HG03097 (cell line): Measurements from ENCODE around the gene NAPA.

ENCODE experiments used
- ATAC-seq: cut with Tn5 transposase; IDR thresholded peaks from one replicate; pipeline ENCODE4 v1.9.1; 2021; ENCODE audit not compliant: unreplicated experiment, low FRiP score

NAPA gene

DNA sequence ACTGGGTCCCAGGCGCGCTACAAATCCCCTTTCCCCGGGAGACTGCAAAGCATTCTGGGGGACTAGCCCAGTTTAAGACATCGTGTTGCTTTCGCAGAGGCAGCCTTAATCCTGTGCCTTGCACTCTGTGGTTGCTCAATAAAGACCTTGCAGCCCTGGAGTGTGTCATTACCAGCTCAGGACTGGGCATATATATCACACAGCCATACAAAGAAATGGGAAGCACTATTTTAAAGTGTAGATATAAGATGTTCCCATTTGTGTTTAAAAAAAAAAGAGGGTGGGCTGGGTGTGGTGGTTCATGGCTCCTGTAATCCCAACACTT, 11.1 kb downstream of the NAPA start:
- no peak for ATAC-seq

DNA sequence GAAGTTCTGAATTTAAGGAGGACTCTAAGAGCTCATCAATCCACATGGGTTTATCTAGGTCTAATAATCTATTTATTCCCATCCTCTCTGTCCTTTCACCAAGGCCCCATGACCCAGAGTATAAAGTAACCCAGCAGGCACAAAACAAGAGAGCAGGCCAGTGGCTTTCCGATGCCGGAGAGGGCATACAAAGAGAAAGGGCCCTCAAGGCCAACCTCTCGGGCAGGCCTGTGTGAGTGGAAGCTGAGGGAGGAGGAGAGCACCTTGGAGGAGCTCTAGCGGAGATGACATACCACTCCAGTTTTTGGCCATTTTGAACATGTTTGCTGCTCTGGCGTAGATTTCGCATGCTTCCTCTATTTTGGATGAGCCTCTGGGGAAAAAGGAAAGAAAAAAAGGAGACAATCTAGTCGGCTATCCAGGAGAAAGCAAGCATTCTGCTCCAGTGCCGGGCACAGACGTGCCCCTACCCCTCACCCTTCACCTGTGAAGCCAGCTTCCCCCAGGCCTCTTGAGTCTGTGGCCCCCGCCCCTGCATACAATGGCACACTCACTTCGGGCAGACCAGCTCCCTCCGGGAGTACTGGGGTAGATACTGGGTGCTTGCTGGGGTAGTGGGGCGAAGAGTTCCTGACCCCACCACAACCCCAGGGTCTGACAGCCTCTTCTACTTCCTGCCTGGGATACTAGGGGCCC, 11.6 kb downstream of the NAPA start:
- ATAC-seq: no peak

GRCh38 chr19:47499863-47500830, 14.7 kb downstream of the NAPA start:
- ATAC-seq: no peak

GRCh38 chr19:47499371-47499770, 15.5 kb downstream of the NAPA start:
- ATAC-seq: no peak

DNA sequence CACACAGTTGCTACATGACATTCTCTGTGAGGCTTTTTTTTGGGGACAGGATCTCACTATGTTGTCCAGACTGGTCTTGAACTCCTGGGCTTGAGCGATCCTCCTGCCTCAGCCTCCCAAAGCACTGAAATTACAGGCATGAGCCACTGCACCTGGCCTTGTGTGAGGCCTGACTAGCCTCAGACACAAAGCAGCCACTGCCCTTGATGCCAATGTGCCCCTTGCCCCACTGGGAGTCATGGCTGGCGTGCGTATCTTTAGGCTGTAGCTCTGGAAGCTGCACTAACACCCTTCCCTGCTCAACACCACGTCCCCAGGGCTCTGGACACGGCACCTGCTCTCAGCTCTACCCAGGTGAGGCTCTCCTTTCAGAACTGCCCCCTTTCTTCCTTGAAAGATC, 16.3 kb downstream of the NAPA start:
- no peak for ATAC-seq

DNA sequence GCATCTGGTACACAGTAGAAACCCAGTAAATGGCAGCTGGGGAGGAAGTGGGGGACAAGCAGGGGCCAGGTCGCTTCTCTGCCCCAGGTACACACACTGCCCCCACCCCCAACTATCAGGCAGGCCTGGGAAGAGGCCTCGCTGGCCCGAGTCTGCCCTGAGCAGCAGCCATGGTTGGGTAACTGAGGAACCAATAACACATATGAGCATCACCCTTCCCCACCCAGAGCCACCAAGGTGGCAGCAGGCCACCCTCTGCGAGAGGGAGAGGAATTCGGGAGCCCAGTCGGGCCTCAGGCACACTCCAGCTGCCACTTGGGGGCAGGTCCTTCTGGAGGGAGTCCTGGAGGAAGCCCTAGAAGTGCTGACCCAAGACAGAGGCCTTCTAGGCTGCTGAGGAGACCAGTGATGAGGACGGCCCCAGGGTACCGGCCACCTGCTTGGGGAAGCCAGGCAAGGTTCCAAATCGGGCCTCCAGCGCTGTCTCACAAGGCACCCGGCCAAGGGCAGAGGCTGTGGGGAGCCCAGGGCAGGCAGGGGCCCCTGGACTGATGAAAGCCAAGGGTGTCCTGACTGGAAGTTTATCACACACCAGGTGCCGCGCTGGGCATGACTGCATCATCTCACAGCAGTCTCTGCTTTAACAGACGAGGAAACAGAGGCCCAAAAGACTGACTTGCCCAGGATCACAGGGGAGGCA, 16.9 kb downstream of the NAPA start:
- ATAC-seq: no peak

- ATAC-seq: no peak
These were observed 17.7 kb downstream of the NAPA start for GRCh38 chr19:47497050-47497766.

- ATAC-seq: no peak
These were observed 19.1 kb downstream of the NAPA start for GRCh38 chr19:47495478-47496372.

- ATAC-seq: no peak
These were observed 20.1 kb downstream of the NAPA start for GRCh38 chr19:47494729-47495128.

DNA sequence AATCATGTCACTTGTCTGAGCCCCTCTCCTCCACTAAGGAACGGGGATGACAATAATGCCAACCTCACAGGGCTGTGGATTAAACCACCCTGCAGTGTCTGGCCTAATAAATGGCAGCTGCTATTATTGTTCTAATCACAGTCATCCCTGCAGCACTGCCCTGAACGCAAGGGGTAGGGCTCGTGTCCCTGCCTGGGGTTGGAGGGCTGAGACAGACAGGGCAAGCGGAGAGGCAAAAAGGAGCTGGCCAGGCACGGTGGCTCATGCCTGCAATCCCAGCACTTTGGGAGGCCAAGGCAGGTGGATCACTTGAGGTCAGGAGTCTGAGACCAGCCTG, 20.7 kb downstream of the NAPA start:
- no peak for ATAC-seq

DNA sequence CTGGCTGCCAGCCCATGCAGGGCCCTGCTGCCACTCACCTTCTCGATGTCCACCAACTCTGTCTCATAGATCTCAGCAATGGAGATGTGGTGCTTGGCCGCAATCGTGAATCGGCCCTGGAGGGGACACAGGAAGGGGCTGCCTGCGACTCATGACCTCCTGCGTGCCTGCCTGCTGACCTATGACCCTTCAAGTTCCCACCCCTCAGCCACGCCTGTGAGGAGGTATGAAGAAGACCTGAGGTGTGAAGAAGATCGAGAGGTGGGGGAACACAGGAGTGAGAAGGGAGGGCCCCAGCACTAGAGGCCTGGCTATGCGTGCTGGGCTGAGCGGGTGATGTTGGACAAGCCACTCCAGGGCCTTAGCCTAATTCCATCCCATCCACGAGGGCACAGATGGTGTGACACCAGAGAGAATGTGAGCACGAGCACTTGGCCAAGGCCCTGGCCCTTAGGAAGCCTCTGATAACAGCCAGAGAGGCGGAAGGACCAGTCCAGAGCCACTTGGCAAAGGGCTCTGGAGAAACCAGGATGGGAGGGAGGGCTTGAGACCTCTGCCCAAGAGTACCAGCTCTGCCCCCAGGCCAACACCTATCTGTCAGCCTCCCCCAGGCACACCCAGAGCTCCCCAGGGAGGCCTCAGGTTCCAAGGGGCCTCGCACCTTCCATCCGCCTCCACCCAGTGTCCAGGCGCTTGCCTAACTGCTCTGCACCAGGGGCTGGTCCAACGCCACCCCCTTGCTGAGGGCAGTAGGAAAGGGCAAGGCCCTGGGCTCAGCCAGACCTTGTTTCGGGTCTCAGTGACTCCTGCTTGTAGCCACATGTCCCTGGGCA, 21.3 kb downstream of the NAPA start:
- no peak for ATAC-seq

DNA sequence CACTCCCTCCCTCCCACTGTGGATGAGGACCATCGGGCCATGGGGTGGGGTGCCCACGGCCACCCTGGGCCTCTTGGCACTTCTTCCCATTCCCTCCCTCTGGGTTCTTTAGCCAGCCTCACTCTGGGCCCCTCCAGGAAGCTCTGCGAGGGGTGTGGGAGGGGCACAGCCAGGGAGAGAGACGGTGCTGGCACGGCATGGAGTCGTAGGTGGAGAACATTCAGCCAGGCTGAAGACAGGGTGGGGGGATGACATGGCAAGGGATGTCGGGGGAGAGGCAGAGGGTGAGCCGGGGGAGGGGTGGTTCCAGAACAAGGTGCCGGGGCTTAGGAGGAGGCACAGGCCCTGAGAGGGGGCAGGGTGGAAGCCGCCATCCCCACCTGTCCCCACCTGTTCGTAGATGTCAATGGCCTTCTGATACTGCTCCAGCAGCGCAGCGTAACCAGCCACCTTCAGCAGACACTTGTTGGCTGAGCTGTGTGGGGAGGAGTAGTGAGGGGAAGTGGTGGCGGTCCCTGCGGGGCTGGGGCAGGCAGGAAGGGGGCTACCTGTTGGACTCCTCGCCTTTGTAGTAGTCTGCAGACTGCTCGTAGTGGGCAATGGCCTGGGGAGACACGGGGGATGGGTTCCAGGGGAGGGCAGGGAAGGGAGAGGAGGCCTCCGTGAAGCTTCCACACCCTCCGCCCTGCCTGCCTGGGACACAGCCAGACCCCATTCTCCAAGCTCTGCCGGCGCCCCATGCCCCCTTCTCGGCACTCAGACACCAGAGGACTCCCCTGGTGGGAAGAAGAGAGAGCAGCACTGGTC, 22.1 kb downstream of the NAPA start:
- no peak for ATAC-seq

GRCh38 chr19:47492137-47492533, 22.7 kb downstream of the NAPA start:
- ATAC-seq: no peak

- no peak for ATAC-seq
These were observed 23.3 kb downstream of the NAPA start for GRCh38 chr19:47491358-47492136.

GRCh38 chr19:47490847-47491246, 24.0 kb downstream of the NAPA start:
- no peak for ATAC-seq

DNA sequence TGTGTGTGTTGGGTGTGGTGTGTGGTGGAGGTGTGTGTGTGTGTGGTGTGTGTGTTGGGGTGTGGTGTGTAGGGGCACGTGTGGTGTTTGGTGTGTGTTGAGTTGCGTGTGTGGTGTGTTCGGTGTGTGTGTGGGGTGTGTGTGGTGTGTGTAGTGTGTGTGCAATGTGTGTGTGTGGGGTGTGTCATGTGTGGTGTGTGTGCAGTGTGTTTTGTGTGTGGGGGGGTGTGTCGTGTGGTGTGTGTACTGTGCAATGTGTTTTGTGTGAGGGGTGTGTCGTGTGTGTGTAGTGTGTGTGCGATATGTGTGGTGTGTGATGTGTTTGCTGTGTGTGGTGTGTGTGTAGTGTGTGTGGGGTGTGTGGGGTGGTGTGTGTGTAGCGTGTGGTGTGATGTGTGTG, 24.8 kb downstream of the NAPA start:
- no peak for ATAC-seq

- no peak for ATAC-seq
These were observed 25.6 kb downstream of the NAPA start for GRCh38 chr19:47489072-47489914.
